Skin of body (tissue), 2 donors: ENCODE results near the gene MSMO1. TPM values are rescaled to one million over a fixed set of nuclear protein-coding genes. Genes with fewer than 3 reads are reported as not detected.

ENCODE experiments used
- DNase-seq: peaks from one replicate; lab custom pipeline; 2025; lab: John Stamatoyannopoulos, UW
- total RNA-seq: library from RNA; depleted of rRNA; stranded (reverse); fragments of >200 nt; gene quantifications from one replicate; pipeline ENCODE4 v1.2.3, GENCODE V29; 2014

The MSMO1 gene
- total RNA-seq, 1 donor from 2014 or later = 176 TPM

DNA sequence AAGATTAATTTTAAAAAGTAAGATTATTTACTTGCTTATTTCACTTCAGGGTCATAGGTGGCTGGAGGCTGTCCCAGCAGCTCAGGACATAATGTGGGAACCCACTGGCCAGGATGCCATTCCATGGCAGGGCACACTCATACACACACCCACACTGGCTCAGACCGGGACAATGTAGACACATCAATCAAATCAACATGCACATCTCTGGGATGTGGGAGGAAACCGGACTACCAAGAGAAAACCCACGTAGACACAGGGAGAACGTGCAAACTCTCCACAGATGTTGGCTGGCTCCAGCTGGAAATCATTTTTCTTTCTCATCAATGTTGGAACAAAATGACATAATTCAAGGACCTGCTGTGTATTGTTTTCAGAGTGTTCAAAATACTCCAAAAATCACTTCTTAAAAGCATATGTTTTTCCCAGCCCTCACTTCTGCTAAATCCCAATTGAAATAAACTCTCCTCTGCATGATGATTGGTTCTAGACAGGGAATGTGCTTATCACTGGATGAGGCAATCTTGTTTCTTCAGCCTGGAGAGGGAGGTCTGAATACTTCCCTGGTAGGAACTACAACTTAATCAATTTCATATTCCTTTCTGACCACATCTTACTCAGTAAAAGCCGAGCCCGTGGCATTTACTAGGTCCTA is 32.7 kb downstream of the MSMO1 start:
- DNase-seq = peak; percentile 89

DNA sequence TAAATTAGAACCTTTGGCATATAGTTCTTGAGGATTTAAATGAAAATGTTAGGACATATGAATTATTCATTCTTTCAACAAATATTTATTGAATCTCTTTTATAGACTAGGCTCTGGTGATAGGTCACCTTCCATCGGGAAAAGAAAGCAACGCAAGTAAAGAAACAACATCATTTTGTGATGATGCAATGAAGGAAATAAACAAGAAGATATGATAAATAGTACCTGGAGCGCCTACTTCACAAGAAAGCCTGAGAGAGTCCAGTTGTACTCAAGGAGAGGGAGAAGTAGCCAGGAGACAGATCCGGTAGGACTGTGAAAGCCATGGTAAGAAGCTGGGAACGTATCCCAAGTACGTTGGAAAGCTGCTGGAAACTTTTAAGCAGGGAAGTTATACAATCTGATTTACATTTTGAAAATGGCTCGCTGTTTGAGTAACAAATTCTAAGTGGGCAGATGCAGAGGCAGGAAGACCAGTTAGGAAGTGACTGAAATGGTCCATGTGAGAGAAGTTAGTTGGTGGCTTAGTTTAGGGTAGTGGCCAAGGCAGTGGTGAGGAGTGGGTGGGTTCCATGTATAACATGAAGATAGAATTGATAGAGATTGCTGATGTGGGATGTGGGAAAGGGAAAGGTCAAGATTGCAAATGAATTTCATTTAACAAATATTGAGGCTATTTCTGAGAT is 33.7 kb downstream of the MSMO1 start:
- DNase-seq = no peak

DNA sequence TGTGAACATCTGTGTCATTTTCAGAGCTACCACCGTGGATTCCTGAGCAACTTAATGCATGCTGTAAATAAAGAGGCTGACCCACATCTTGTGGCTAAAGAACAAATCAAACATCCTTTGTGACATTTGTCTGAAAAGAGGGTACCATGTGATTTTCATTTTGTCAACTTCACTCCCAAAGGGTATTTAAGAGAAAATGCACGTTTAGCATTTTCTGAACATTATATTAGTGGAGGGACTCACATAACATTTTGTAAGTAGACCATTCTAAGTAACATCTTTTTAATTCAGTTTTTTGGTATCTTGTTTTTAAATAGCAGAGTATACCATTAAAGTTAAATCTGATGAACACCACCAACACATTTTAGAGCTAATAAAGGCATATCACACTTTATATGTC is 34.3 kb downstream of the MSMO1 start:
- DNase-seq = no peak

DNA sequence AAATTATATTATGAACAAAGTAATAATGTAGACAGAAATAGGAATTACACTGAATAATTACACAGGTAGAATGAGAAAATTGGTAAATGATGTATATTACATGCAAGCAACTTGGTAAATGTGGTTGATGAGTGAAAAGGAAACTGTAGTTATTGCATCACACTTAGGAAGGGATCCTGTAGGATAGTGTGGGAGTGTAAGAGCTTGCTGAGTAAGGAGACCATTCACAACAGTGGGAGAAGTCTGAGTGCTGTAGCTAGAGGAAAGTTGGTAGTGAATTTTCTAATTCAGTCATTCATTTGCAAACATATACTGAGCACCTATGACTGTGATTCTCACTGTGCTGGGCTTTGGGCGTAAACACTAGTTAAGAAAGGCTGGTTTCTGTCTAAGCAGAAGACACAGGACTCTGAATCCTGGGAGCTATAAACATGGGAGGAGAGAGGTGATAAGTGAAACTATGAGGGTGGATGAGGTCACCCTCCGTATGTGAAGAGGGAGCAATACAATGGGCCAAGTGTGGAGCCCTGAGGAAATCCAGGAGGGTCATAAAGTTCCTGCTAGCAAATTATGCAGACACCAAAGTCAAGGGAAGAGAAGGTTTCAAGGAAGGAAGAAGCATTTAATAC is 37.1 kb downstream of the MSMO1 start:
- DNase-seq = no peak

DNA sequence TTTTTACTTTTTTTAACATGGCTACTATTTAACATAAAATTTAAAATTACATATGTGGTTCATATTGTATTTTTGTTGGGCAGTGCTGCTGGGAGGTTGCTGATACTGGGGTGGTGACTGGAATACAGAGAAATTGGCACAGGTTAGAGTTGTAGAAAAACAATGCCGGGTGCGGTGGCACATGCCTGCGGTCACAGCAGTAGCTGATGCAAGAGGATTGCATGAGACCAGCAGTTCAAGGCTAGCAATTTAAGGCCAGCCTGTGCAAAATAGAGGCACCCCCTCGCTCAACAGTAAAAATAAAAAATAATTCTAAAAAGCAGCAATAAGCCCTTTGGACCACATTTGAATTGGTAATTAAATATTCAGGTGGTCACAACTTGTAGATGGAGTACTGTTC is 39.6 kb downstream of the MSMO1 start:
- no peak for DNase-seq

DNA sequence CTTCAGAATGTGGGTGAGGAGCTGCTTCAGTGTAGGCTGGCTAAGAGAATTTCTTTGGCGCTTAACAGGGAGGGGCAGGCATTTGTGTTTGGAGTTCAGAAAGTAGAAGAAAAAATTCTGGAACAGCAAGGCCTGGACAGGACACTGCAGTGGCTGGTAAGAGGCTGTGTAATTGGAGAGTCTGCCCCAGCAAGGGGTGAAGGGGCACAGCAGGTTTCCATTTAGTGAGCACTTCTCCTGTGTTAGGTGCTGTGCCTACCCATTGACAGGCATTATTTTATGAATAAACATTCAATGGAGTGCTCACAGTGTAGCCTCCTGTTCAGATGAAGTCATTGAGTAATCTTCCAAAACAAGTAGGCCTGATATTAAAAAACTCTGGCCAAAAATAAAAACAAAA is 40.6 kb downstream of the MSMO1 start:
- no peak for DNase-seq

DNA sequence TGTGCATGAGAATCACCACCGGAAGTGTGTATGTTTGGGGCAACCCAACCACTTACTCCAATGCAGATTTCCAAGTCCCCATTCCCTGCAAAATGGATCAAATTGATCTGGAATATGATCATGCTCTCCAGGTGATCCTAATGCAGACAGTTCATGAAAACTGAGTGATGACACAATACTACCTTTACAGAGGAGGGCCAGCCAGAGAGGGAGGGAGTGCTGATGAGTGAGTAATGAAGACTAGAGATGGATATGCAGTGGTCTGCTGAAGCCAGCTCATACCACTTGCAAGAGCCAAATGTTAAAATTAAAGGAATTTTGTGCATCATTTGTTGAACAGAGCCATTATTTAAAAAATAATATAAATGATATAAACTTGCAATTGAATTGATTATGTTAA is 41.1 kb downstream of the MSMO1 start:
- DNase-seq = no peak

DNA sequence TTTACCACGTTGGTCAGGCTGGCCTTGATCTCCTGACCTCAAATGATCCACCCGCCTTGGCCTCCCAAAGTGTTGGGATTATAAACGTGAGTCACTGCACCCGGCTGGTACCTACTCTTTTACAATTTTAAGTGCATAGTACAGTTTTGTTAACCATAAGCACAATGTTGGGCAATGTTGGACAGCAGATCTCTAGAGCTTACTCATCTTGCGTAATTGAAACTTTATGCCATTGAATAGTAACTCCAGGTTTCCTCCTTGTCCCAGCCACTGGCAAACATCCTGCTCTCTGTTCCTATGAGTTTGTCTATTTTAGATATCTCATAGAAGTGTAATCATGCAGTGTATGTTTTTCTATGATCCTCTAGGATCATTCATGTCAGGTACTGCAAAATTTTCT is 42.1 kb downstream of the MSMO1 start:
- DNase-seq = no peak

DNA sequence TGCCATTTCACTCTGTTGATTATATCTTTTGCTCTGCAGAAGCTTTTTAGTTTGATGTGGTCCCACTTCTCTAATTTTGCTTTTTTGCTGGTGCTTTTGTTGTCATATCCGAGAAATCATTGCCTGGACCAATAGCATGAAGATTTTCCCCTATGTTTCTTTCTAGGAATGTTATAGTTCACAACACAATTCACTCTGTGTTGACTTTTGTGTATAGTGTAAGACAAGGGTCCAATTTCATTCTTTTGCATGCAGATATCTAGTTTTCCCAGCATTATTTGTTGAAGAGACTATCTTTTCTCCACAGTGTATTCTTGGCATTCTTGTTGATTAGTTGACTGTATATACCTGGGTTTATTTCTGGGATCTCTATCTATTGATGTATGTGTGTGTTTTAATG is 43.1 kb downstream of the MSMO1 start:
- DNase-seq = no peak

DNA sequence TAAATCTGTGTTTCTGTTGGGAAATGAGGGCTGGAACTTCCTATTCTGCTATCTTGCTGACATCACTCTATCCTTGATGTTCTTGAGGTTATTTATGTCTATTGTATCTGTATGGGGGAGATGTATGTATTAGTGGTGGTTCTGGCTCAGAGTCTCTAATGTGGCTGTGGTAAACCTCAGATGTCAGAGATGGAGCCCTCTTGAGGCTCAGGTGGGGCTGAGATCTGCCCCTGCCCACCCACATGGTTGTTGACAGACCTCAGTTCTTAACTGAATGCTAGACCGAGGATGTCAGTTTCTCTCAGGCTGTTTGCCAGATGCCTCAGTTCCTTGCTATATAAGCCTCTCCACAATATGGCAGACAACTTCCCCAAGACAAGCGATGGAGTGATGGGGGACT is 48.0 kb downstream of the MSMO1 start:
- no peak for DNase-seq

DNA sequence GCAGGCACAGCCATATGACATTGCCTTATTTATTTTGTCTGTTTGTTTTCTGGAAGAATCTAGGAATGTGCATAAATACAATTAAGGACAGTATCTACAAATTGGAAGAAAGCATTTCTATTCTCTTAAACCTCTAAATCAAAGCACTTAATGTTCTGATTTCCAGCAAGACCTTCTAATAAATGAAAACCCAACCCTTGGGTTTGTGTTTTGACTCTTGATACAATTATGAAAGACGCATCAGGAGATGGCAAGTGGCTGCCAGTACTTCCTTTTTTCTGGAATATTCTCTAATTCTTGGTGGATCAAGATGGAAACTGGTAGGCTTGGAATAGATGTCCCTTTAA is 50.9 kb downstream of the MSMO1 start:
- DNase-seq = no peak

DNA sequence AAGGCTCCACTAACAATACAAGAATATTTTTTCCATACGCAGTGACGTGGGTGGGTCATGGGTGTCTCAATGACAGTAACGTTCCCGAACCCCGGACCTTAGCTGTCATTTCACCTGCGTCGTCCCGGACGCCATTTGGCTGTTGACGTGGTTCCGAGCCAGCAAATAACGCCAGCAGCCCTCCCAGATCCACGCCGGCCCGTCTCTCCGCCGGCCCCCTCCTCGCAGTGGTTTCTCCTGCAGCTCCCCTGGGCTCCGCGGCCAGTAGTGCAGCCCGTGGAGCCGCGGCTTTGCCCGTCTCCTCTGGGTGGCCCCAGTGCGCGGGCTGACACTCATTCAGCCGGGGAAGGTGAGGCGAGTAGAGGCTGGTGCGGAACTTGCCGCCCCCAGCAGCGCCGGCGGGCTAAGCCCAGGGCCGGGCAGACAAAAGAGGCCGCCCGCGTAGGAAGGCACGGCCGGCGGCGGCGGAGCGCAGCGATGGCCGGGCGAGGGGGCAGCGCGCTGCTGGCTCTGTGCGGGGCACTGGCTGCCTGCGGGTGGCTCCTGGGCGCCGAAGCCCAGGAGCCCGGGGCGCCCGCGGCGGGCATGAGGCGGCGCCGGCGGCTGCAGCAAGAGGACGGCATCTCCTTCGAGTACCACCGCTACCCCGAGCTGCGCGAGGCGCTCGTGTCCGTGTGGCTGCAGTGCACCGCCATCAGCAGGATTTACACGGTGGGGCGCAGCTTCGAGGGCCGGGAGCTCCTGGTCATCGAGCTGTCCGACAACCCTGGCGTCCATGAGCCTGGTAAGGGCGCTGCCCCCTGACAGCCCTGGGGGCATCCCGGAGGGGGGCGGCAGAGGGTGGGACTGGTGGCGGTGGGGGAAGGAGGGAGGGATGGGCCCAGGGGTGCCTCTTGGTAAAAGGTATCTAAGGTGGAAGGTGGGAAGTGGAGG is 51.5 kb downstream of the MSMO1 start, which contains the start of gene CPE:
TSS of gene CPE (plus strand) at position 264 of the 933 bp plus-strand sequence. CDS start at position 478, 214 bp downstream.
- DNase-seq = no peak

DNA sequence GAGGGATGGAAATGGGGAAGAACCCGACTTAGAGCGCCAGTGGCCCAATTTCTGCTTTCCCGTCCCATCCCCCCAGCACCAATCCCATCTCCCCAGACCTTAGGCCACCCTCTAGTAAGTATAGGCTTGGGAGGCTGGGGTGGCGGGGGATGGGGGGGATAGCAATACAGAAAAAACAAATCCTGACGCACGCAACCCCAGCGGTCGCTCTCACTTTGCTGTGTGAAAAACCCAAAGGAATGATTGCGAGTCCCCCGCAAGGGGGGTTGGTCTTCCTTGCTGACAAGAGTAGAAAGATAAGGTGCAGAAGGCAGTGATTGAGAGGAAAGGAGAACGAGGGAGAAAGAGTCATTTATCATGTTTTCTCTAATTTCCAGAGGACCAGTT is 52.2 kb downstream of the MSMO1 start:
- DNase-seq = no peak

DNA sequence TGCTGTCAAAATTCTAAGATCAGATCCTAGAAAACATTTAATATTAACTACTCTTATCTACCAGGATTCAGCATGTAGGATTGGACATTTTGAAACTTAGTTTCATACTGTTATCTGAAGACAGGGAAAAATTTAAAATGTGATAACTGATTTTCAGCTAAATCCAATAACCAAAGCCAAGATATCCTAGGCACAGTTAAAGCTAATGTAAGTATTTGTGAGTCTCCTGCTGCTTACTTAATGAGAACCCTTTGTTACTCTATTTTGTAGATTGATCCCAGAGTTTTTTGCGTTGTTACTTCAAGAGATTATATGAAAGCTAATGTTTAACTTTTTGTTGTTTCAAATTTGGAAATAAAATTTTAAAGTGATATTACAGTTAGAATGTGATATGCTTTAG is 53.3 kb downstream of the MSMO1 start:
- no peak for DNase-seq

DNA sequence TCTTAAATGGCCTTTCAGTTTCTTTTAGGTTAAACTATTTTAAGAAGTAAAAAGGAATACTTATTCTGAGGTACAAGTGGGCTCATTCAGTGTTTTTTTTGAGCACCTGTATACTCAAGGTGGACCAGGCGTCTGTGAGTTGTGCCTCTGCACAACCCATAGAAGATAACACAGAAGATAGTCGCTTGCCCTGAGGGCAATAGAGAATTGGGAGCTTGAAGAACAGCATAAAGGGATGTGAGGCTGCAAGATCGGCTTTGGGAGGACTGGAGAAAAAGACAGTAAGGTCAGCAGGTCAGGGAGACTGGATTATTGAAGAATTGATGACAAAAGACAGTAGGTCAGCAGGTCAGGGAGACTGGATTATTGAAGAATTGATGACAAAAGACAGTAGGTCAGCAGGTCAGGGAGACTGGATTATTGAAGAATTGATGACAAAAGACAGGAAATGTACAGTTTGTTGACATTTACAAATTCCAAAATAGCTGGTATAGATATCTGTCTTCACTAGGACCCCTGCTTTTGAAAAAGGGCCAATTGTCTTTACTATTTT is 54.4 kb downstream of the MSMO1 start:
- no peak for DNase-seq

DNA sequence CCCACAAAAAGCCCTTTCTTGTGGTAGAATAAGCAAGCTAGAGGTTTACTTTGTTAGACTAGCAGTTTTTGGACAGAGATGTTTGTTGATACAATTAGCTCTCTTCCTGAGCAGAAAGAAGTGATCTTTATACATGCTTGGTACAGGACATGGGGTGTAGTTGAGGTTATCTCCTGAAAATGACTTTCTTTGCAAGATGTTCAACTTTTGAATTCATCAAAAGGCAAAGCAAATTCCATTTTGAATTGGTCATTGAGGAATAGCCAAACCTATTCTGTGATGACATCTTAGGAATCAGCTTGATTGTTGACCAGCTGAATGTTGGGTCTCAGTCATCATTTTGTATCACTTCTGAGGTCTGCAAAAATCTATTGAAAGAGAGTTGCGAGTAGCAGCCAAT is 55.2 kb downstream of the MSMO1 start:
- no peak for DNase-seq

DNA sequence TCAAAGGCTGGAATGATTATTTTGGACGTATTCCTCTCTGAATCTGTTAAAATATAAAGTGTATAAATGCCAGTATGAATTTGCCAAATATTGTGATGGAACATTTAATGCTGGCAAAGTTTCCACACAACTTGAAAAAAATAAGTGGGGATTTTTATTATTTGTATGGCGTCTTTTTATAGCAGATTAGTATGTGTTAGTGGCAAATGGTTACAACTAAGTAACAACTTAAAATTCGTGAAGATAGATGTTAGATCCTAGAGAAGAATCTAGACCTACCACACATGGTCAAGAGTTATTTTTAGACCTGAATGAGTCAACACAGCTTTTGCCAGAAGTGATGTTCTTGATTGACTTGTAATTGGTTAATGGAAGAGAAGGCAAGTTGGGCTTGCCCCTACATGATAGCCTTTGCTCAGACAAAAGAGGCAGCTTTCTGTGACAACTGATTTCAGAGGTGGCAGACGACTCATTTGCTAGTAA is 56.2 kb downstream of the MSMO1 start:
- no peak for DNase-seq

DNA sequence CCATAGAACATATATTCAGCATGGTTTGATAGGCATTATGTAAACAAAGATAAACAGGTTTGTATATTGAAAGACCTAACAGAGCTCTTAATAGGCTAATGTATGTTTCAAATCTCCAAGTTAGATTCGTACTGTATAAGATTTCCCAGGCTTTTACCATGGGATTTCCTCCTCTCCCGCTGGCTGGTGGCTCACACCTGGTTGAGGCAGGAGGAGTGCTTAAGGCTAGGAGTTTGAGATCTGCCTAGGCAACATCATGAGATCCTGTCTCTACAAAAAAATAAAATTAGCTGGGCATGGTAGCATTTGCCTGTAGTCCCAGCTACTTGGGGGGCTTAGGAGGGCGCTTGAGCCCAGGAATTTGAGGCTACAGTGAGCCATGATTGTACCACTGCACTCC is 56.7 kb downstream of the MSMO1 start:
- DNase-seq = no peak

DNA sequence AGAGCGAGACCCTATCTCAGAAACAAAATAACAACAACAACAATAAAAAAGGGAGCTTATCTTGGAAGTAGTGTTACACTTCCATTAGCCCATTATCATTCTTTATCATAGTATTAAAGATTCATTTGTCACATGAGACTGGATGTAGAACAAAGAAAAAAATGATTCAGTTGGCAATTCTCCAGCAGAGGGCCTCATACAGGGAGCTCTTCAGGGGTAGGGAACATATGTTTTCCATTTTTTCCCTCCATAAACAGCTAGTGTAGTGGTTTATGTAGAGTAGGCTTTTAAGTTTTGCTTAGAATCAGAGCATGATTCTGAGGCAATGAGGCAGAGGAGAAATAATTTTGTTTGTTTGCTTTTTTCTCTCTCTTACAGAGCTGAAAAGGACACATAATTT is 57.1 kb downstream of the MSMO1 start:
- peak; percentile 79 for DNase-seq

DNA sequence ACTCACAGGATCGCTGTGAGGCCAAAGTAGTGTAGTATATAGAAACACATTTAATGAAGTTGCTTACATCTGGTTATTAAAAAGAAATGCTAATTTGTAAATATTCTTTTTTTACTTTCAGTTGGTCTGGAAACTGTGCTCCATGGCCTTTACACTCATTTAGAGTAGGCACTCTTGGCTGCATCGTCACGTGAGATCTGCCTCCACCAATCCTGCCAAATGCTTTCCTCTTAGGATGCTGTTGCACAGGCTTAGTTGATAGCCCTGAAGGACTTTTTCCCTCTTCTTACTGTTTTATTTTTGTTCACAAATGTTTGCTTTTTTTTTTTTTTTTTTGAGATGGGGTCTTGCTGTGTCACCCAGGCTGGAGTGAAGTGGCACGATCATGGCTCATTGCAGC is 57.7 kb downstream of the MSMO1 start:
- no peak for DNase-seq

DNA sequence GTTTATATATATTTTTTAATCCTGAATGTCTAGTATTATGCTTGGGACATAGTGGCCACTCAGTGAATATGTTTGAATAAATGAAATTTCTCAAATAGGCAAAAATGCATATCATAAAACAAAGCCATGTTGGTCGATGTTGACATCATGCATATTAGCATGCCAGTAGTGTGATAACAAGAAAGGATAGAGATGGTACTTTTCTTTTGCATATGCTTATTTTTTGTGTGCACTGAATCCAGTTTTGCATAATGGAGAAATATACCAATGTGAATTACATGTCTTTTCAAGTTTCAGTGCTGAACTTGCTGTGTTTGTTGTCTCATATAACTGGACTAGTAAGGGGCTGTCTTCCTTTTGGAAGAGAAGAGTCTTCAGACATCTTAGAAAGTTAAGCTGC is 58.9 kb downstream of the MSMO1 start:
- no peak for DNase-seq
